HUES48 (cell line): Measurements from ENCODE around the gene FAM228B.

Experiments
- H3K27ac ChIP-seq: one replicate; pipeline ENCODE4 v1.7.0; 2013; ENCODE audit warnings: low read depth, low read length, inconsistent platforms
- H3K27me3 ChIP-seq: 2 replicates; pipeline ENCODE4 v1.6.1; 2013; ENCODE audit warnings: mild to moderate bottlenecking, low read length; ENCODE audit not compliant: control insufficient read depth, insufficient read depth
- H3K36me3 ChIP-seq: 2 replicates; pipeline ENCODE4 v1.6.1; 2013; ENCODE audit warnings: low read length; ENCODE audit not compliant: control insufficient read depth, insufficient read depth
- H3K4me1 ChIP-seq: 2 replicates; pipeline ENCODE4 v1.6.1; 2013; ENCODE audit warnings: mild to moderate bottlenecking, low read length; ENCODE audit not compliant: control insufficient read depth, insufficient read depth
- H3K4me3 ChIP-seq: 2 replicates; pipeline ENCODE4 v1.5.1; 2013; ENCODE audit warnings: mild to moderate bottlenecking, low read depth, low read length
- H3K9ac ChIP-seq: 2 replicates; pipeline ENCODE4 v1.6.1; 2013; ENCODE audit warnings: mild to moderate bottlenecking, low read depth, low read length, moderate library complexity
- H3K9me3 ChIP-seq: 2 replicates; pipeline ENCODE4 v1.6.1; 2013; ENCODE audit warnings: low read length; ENCODE audit not compliant: control insufficient read depth, insufficient read depth

Gene FAM228B

GRCh38 chr2:24159708-24160107 is 36.4 kb downstream of the FAM228B start:
- no peaks in the 10 kb centered on the region for H3K4me1 ChIP-seq
- H3K9me3 ChIP-seq, result no peaks in the 10 kb centered on the region; the same call in 1 of the 2 replicates
- no peaks in the 10 kb centered on the region for H3K36me3 ChIP-seq
- H3K27ac ChIP-seq, result no peak overlapping the region
- H3K27me3 ChIP-seq, result no peaks in the 10 kb centered on the region
- H3K4me3 ChIP-seq, result no peak overlapping the region
- no peak overlapping the region for H3K9ac ChIP-seq

DNA sequence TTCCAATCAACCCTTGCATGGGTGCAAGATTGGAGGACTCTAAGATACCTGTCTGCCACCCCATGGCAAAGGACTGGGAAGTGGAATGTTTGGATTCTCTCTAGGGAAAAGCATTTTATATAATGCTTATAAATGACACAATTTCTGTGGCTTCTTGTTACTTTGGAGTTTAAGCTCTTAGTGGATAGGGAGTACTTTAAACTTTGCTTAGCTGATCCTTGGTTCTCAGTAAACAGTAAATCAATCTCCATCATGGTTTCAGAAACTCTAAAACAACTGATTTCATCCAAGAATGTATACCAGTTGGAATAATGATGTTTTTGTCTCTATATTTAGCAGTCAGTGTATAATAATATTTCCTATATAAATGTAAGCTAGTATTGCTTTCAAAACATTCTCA is 37.5 kb downstream of the FAM228B start:
- no peak overlapping the region for H3K9ac ChIP-seq
- H3K4me3 ChIP-seq, result no peak overlapping the region
- H3K4me1 ChIP-seq, result no peaks in the 10 kb centered on the region
- no peaks in the 10 kb centered on the region for H3K36me3 ChIP-seq
- no peaks in the 10 kb centered on the region; the same call in 1 of the 2 replicates for H3K9me3 ChIP-seq
- no peaks in the 10 kb centered on the region for H3K27me3 ChIP-seq
- no peak overlapping the region for H3K27ac ChIP-seq

DNA sequence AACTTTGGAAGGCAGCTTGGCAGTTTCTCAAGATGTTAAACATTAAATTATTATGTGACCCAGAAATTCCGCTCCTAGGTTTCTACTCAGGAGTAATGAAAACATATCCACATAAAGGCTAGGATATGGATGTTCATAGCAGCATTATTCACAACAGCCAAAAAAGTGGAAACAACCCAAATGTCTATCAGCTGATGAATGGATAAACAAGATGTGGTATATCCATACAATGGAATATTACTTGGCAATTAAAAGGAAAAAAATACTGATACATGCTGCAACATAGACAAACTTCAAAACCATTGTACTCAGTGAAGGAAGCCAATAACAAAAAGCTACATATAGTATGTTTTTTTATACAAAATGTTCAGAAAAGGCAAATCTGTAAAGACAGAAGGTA is 39.2 kb downstream of the FAM228B start:
- H3K9ac ChIP-seq, result no peak overlapping the region
- no peaks in the 10 kb centered on the region; the same call in 1 of the 2 replicates for H3K9me3 ChIP-seq
- H3K27me3 ChIP-seq, result no peaks in the 10 kb centered on the region

GRCh38 chr2:24163186-24163585 is 39.9 kb downstream of the FAM228B start:
- Histone ChIP-seq H3K27me3 (no peaks in the 10 kb centered on the region), H3K27ac (no peak overlapping the region), H3K9ac (no peak overlapping the region), H3K36me3 (no peaks in the 10 kb centered on the region), H3K4me1 (no peaks in the 10 kb centered on the region), H3K9me3 (no peaks in the 10 kb centered on the region; the same call in 1 of the 2 replicates), H3K4me3 (no peak overlapping the region)

More for the DNA sequence above, 39.2 kb downstream of the FAM228B start:
- no peak overlapping the region for H3K4me3 ChIP-seq
- H3K27ac ChIP-seq, result no peak overlapping the region
- no peaks in the 10 kb centered on the region for H3K4me1 ChIP-seq
- H3K36me3 ChIP-seq, result no peaks in the 10 kb centered on the region

- H3K36me3 ChIP-seq, result no peaks in the 10 kb centered on the region
- H3K27me3 ChIP-seq, result no peaks in the 10 kb centered on the region
- H3K9me3 ChIP-seq, result no peaks in the 10 kb centered on the region; the same call in 1 of the 2 replicates
- no peak overlapping the region for H3K4me3 ChIP-seq
- H3K27ac ChIP-seq, result no peak overlapping the region
- H3K4me1 ChIP-seq, result no peaks in the 10 kb centered on the region
- H3K9ac ChIP-seq, result no peak overlapping the region
These were observed 40.3 kb downstream of the FAM228B start for GRCh38 chr2:24163601-24164000.

DNA sequence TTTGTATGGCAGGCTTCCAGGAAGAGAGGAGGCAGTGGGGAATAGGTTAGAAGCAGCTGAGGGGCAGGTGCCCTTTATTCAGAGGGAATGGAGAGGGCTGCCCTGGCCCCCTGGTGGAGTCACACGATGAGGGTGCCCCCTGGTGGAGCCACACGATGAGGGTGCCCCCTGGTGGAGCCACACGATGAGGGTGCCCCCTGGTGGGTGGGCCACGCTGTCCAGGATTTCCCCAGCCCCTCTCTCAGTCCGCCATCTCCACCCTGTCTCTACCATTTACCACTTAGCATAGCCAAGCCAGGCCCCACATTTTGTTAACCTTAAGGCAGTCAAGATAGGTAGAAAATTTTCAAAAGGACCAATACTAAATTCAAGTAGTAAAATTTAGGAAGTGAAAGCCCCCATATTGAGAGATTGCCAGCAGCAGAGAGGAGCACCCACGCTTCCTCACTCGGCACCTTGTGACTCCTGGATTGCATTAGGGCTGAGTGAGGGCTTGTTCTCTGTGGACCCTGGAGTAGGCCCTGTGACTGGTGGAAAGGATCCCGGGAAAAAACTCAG is 41.2 kb downstream of the FAM228B start:
- no peaks in the 10 kb centered on the region for H3K4me1 ChIP-seq
- no peaks in the 10 kb centered on the region for H3K27me3 ChIP-seq
- H3K27ac ChIP-seq, result no peak overlapping the region
- no peak overlapping the region for H3K4me3 ChIP-seq
- H3K36me3 ChIP-seq, result no peaks in the 10 kb centered on the region
- H3K9me3 ChIP-seq, result no peaks in the 10 kb centered on the region; the same call in 1 of the 2 replicates
- no peak overlapping the region for H3K9ac ChIP-seq

DNA sequence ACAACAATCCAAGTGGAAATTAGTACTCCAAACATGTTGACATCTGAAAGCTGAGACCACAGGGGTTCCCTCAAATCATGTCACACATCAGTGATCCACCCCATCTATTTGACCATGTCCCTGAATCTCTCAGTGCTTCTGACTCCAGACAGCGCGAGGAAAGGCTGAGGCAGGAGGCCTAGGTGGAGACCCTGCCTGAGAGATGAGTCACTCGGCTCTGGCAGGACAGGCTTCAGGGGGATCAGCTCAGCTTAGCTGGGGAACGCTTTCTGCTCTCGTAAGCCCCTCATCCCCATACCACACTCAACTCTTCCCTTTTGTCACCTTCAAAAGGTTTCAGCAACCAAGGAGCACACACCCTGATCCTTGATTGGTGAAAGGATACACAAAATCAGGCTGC is 45.8 kb downstream of the FAM228B start:
- H3K9me3 ChIP-seq, result no peaks in the 10 kb centered on the region
- H3K4me3 ChIP-seq, result no peak overlapping the region
- H3K36me3 ChIP-seq, result no peaks in the 10 kb centered on the region
- H3K9ac ChIP-seq, result no peak overlapping the region
- no peak overlapping the region for H3K27ac ChIP-seq
- no peaks in the 10 kb centered on the region for H3K27me3 ChIP-seq
- no peaks in the 10 kb centered on the region for H3K4me1 ChIP-seq

DNA sequence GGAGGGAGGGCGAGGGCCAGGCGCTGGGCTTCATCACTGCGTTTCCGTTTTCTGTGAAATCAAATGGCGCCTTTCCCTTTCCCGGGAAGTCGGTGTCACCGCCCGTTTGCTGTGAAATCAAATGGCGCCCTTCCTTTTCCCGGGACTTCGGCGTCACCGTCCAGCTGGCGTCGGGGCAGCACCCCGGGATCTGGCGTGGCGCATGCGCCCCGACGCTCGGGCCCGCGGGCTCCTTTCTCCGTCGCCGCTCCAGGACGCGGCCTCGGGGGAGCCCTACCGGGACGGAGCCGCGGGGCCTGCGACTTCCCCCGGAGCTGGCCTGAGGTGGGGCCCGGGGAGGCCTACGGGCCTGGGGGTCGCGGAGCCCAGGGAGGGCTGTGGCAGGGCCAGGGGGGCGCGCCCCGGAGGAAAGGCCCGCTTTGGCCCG is 51.6 kb downstream of the FAM228B start, which contains the start of gene FAM228A:
Gene FAM228A, plus strand, starts transcription at position 203 of the 427 bp plus-strand sequence. CDS start 428 bp downstream, outside the sequence.
- no peak within 1 kb of the TSS for H3K9ac ChIP-seq
- no peaks in the 10 kb centered on the region for H3K36me3 ChIP-seq
- H3K27ac ChIP-seq, result no peak within 1 kb of the TSS
- no peaks in the 10 kb centered on the region for H3K9me3 ChIP-seq
- H3K27me3 ChIP-seq, result no peaks in the 10 kb centered on the region
- H3K4me3 ChIP-seq, result no peak within 1 kb of the TSS
- no peaks in the 10 kb centered on the region for H3K4me1 ChIP-seq

DNA sequence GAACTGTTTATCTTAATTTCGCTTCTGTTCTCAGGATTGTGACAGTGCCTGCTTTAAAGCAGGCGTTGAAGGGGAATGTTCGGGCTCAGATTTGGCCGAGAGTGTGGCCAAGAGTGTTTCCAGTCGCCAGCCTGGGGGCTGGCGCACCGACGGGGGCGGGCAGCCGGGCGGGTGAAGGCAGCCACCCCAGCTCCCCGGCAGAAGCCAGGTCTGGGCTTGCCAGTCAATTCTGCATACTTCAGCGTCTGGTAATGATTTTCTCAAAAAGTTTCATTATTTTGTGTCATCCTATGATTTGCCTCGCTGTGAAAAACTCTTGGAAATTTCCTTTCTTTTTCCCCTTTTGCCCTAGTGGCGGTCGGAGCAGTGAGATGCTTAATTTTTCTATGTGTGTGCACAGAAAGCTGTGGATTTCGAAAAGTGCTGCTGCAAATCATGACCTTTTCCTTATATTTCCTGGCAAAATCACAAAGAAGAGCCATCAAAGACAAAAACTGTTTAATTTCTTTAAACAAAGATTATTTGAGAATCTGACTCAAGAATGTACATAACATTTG is 52.4 kb downstream of the FAM228B start:
- Histone ChIP-seq H3K36me3 (no peaks in the 10 kb centered on the region), H3K4me3 (no peak overlapping the region), H3K9ac (no peak overlapping the region), H3K9me3 (no peaks in the 10 kb centered on the region), H3K27ac (no peak overlapping the region), H3K4me1 (no peaks in the 10 kb centered on the region), H3K27me3 (no peaks in the 10 kb centered on the region)

DNA sequence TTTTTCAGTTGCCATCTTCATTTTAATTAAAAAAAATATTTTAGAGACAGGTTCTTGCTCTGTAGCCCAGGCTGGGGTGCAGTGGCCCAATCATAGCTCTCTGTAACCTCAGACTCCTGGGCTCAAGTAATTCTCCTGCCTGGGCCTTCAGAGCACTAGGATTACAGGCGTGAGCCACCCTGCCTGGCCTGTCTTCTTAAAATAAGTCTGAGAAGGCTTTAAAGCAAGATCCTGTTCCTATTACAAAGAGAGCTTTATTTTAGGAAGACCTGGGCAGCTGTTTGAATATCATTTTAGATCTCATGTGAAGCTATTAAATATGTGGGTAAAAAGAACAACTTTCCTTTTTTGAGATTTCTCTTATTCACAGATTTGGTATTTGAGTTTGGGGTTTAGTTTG is 53.1 kb downstream of the FAM228B start:
- Histone ChIP-seq H3K4me1 (no peaks in the 10 kb centered on the region), H3K9me3 (no peaks in the 10 kb centered on the region), H3K4me3 (no peak overlapping the region), H3K36me3 (no peaks in the 10 kb centered on the region), H3K27ac (no peak overlapping the region), H3K9ac (no peak overlapping the region), H3K27me3 (no peaks in the 10 kb centered on the region)

DNA sequence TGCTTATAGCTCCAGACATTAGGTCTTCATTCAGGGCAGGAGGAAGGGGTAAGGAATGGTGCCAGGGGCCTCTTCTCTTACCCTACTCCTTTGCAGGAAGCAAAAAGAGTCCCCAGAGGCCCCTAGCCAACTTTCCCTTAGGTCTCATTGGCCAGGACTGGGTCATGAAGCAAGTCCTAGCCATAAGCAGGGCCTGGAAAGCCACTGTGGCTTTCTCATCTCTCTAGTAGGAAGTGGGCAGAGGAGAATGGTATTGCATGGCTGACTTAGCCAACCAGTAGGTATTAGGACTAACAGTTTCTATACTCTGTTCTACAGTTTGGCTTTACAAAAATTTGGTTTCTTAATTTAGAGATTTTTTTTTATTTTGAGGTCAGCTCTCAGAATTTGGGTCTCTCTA is 56.4 kb downstream of the FAM228B start:
- Histone ChIP-seq H3K27ac (no peak overlapping the region), H3K27me3 (no peaks in the 10 kb centered on the region), H3K9ac (no peak overlapping the region), H3K4me1 (no peaks in the 10 kb centered on the region), H3K4me3 (no peak overlapping the region), H3K36me3 (no peaks in the 10 kb centered on the region), H3K9me3 (no peaks in the 10 kb centered on the region)
